ENCODE data around the gene C1orf174.

C1orf174 gene

GRCh38 chr1:3884966-3885365, 15.1 kb downstream of the C1orf174 start:
- no peak for TF ChIP-seq REST (IDR thresholded peaks at IDR 0.05; ENCODE audit: insufficient replicate concordance, low read depth)
- TF ChIP-seq SPI1 (IDR thresholded peaks at IDR 0.05; ENCODE audit: borderline replicate concordance, low read depth): no peak
- H3K4me3 ChIP-seq (replicated peaks; ENCODE audit: insufficient read depth, low read length): no peak overlapping the region
- H3K27ac ChIP-seq (replicated peaks): no peak overlapping the region
- no peaks in the 10 kb centered on the region for H3K27me3 ChIP-seq (ENCODE audit: insufficient read depth, poor library complexity, severe bottlenecking)
- DNase-seq (ENCODE audit: low read depth in 1 of 2, low spot score in 1 of 2): no peak

- Histone ChIP-seq H3K4me3 (replicated peaks; ENCODE audit: insufficient read depth, low read length) (no peak overlapping the region), H3K27me3 (ENCODE audit: insufficient read depth, poor library complexity, severe bottlenecking) (no peaks in the 10 kb centered on the region), H3K27ac (replicated peaks) (no peak overlapping the region)
- DNase-seq (ENCODE audit: low read depth in 1 of 2, low spot score in 1 of 2): no peak
- TF ChIP-seq POLR2AphosphoS5 (IDR thresholded peaks at IDR 0.05; ENCODE audit: low read depth): no peak
- no peak for TF ChIP-seq CTCF (IDR thresholded peaks at IDR 0.05; ENCODE audit: insufficient read depth, low read length)
- TF ChIP-seq GABPA (IDR thresholded peaks at IDR 0.05; ENCODE audit: low read depth): no peak
- no peak for TF ChIP-seq SPI1 (IDR thresholded peaks at IDR 0.05; ENCODE audit: borderline replicate concordance, low read depth)
- TF ChIP-seq REST (IDR thresholded peaks at IDR 0.05; ENCODE audit: insufficient replicate concordance, low read depth): no peak
Measured at GRCh38 chr1:3883194-3883925, 16.7 kb downstream of the C1orf174 start.

DNA sequence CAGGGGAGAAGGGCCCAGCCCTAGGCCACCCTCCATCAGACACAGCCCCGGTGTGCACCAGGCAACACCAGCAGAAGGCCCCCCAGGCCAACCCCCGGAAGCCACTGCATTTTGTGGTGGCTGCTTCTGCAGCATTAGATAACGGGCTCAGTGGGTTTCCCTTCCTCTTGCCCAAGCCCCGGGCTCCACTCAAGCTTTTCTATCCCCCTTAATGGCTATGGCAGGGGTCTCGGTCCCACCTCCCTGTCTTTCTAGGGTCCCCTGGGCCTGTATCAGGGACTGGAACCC, 18.9 kb downstream of the C1orf174 start:
- TF ChIP-seq SPI1 (IDR thresholded peaks at IDR 0.05; ENCODE audit: borderline replicate concordance, low read depth): no peak
- TF ChIP-seq CTCF (IDR thresholded peaks at IDR 0.05; ENCODE audit: insufficient read depth, low read length): no peak
- no peak for TF ChIP-seq REST (IDR thresholded peaks at IDR 0.05; ENCODE audit: insufficient replicate concordance, low read depth)
- no peak for TF ChIP-seq POLR2AphosphoS5 (IDR thresholded peaks at IDR 0.05; ENCODE audit: low read depth)
- TF ChIP-seq GABPA (IDR thresholded peaks at IDR 0.05; ENCODE audit: low read depth): no peak
- H3K4me3 ChIP-seq (replicated peaks; ENCODE audit: insufficient read depth, low read length): no peak overlapping the region
- H3K27me3 ChIP-seq (ENCODE audit: insufficient read depth, poor library complexity, severe bottlenecking): no peaks in the 10 kb centered on the region
- H3K27ac ChIP-seq (replicated peaks): no peak overlapping the region
- DNase-seq (ENCODE audit: low read depth in 1 of 2, low spot score in 1 of 2): no peak
